Measurements from ENCODE around the gene SLC34A3.
A peak's percentile ranks its signal among the peaks of the same experiment; 100 is the strongest.

SLC34A3 gene

DNA sequence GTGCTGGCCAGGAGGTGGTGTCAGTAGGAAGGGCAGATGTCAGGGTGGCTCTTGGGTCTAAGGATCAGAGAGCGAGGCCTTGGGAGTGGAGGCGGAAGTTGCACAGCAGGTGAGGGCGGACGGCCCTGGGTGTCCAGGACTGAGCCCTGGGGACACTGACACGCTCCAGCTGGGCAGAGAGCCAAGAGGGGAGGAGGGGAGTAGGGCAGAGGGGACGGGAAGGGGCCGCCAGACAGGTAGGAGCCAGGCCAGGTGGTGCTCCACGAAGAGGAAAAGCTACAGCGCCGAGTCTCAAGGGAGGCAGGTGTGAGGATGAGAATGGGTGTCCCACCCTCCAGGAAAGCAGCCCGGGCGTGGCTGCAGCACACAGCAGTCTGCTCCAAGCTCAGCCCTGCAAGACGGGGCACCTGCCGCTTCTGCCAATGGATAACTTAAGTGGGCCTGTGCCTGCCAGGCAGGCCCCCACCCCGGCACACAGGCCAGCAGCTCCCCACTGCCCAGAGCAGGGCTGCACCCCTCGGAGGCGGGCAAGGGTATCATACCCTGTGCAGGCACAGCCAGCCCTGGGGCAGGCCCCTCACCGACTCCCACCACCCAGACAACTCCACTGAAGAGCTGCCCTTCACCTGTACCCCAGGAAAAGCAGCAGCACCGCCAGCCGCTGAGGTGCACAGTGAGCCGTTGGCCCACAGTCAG lies 35.0 kb upstream of the SLC34A3 start:
- no peak for DNase-seq (ENCODE audit: low read depth in 2 of 2)

DNA sequence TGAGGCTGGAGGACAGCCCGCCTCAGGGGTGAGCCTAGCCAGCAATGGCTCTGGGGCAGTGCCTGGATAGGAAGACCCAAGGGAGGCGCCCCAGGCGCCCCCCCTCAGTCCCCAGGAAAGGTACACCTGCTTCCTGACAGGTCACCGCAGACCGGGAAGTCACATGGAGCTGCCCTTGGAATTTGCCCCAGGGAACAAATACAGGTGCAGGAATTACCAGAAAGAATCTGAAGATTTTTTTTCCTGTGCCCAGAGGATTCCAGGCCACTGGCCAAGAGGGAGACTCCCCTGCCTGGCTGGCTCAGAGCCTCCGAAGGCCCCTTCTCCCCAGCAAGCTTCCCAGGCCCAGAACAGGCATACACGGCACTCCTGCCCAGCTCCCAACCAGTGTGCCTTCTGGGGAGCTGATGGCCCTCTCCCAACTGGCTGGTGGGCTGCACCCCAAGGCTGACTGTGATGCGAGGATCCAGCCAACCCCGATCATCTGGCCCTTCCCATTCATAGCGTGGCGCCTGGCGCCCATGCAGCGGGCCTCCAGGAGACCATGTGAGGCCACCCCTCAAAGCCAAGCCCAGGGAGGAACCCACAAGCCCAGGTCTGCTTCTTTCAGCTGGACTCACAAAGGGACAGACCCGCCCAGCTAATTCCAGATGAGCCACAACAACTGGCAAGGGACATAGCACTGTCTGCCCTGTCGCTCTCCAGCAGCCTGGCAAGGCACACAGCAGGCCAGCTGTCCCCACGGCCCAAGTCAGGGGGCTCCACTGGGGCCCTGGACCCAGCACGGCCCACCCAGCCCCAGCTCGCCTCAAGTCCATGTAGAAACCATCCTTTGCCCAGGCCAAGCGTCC lies 32.4 kb upstream of the SLC34A3 start:
- DNase-seq (ENCODE audit: low read depth in 2 of 2): no peak

DNA sequence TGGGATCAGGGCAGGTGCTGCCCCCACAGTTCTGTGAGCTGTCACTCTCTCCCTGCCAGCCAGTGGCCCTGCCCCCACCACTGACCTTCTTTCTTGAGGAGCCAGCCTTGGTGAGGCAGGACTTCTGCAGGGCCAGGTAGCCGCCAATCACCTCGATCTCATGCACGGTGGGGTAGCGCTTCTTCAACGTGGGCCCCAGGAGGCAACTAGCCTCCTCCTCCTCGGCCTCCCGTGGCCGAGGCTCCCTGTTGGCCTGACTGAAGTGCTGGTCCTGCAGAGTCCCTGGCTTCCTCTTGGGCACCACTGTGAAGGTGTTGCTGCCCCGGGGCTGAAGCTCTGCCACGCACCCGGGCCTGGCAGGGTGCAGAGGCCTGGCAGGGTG lies 31.8 kb upstream of the SLC34A3 start:
- DNase-seq (ENCODE audit: low read depth in 2 of 2): no peak

DNA sequence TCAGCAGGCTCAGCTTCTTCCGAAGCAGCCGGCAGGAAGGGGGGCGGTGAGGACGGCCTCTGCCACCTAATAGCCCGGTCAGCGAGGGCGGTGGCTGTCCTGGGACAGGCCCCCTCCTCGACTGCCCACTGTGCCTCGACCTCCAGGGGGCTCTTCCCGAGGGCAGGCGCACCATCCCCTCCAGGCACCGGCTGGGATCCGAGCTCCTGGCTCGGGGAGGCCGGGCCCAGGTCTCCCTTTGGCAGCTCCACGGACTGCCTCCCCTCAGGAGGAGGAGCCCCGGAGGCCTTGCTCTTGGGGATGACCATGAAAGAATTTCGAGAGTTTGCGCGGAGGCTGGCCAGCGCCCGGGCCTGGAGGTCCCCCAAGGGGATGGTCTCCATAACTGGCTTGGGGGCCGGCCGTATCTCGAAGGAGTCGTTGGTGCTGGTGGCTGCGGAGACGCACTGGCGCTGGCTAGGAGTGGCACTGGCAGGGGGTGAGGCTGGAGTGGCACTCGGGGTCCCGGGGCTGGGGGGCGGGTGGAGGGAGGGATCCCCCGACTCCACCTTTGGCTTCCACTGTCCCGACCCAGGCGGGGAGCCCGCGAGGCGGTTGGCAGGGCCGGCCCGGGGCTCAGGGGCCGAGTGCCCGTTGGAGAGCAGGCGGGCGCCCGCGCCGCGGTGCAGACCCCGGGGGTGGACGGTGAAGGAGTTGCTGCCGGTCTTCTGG lies 31.1 kb upstream of the SLC34A3 start:
- DNase-seq (ENCODE audit: low read depth in 2 of 2): no peak

DNA sequence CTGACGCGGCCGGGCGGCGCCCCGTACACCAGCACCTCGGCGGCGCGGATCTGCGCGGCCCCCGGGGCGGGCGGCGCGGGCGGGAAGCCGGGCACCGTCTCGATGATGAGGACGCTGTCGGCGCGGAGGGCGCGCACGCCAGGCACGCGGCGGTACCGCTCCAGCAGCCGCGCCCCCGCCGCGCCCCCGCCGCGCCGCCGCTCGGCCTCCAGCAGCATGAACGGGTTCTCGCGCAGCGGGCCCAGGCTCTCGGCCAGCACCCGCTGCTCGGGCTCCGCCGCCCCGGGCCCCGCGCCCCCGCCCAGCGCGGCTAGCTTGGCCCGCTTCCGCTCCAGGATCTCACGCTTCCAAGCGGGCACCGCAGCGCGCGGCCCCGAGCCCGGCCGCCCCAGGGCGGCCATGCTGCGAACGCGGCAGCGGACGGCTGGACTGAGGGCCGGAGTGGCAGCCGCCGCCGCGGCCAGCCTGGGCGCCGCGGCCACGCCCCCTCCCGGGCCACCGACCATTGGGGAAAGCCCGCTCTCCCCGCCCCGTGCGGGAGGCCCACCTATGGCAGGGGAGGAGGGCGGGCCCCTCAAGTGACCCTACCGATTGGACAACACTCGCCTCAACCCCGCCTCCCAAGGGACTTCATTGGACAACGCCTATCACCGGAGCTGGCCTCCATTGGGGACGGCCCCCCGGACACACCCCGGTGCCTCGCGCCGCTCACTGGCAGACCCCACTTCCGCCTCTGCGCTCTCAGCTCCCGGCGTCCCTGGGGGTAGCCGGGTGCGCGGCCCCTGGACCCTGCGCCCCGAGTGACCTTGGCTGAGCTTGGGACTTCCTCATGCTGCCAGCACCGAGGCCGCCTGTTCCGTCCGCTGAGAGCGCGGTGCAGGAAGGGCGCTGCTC lies 30.1 kb upstream of the SLC34A3 start, which contains the start of gene TPRN:
Gene TPRN, minus strand, starts transcription at position 431 of the 894 bp plus-strand sequence. Its CDS starts 30 bp downstream, at position 401.
- DNase-seq (ENCODE audit: low read depth in 2 of 2): peak; percentile 95 to 96

DNA sequence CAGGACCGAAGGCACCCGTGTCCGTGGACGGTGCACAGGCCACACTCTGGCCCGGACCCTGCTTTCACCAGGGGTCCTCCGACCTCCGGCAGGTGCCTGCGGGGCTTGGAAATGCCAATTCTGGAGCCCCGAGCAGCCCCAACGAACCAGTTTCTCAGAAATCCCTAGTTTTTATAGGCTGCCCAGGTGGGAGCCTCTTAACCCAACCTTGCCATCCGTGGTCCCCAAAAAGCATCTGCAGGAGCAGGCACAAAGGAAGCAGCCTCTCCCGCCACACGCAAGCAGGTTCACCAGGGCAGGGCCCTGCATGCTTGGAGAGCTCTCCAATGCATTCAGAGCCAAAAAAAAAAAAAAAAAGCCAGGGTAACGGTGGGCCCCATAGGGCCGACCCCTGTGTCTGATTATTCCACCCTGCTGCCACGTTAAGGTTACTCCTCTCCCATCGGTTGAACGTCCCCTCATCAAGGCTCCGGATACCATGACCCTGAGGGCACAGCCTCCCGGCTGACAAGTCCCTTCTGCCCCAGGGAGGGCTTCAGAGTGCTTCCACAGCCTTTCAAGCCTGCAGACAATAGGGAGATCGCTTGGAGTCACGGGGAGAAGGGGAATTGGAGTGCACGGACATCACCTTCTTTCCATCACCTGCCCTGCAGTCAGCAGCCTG lies 29.4 kb upstream of the SLC34A3 start:
- DNase-seq (ENCODE audit: low read depth in 2 of 2): no peak

DNA sequence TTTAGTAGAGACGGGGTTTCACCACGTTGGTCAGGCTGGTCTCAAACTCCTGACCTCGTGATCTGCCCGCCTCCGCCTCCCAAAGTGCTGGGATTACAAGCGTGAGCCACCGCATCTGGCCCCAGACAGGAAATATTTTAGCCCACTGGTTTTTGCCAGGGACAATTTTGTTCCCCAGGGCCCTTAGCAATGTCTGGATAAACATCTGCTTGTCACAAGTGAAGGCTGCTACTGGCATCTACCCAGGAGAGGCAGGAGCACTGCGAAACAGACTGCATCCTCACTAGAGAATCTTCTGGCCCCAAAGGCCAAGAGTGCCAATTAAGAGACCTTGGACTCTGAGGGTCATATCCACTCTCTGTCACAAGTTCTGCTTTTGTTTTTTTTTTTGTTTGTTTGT lies 27.7 kb upstream of the SLC34A3 start:
- no peak for DNase-seq (ENCODE audit: low read depth in 2 of 2)

DNA sequence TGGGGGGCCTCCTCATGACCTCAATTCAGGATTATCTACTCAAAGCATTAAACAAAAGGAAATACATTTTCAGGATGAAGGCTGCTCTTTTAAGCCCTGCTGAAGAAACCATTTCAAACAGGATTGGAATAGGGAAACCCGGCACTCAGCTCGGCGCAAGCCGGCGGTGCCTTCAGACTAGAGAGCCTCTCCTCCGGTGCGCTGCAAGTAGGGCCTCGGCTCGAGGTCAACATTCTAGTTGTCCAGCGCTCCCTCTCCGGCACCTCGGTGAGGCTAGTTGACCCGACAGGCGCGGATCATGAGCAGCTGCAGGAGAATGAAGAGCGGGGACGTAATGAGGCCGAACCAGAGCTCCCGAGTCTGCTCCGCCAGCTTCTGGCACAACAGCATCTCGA lies 26.0 kb upstream of the SLC34A3 start:
- no peak for DNase-seq (ENCODE audit: low read depth in 2 of 2)

DNA sequence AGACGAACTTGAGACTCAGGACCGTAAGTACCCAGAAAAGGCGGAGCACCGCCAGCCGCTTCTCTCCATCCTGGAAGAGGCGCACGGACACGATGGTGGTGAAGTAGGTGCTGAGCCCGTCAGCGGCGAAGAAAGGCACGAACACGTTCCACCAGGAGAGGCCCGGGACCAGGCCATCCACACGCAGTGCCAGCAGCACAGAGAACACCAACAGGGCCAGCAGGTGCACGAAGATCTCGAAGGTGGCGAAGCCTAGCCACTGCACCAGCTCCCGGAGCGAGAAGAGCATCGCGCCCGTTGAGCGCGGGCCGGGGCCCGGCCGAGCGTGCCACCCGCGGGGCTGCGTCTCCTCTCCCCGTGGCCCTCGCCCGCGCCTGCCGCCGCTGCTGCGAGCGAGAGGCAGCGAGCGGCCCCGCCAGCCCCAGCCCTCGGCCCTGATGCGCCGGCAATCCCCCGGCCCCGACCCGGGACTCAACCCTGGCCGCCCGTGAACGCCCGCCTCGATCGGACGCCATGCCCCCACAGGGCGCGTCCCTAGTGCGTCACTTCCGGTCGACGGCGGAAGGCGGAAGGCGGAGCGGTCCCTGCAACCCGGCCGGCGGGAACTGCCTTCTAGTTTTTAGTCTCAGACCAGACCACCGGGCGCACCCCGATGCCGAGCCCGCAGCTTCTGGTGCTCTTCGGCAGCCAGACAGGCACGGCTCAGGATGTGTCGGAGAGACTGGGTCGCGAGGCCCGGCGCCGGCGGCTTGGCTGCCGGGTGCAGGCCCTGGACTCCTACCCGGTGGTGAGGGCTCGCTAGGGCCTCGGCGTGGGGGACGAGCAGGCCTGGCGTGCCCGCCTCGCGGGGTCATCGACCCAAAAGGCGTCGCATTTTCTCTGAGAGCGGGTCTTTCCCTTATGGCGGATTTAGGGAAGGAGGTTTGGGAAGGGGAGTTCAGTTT lies 25.3 kb upstream of the SLC34A3 start, which contains the start of the genes NDOR1 and TMEM203:
Gene NDOR1, plus strand, starts transcription at position 575 of the 944 bp plus-strand sequence. Its CDS starts 78 bp downstream, at position 653.
Gene TMEM203, minus strand, starts transcription at position 523 of the 944 bp plus-strand sequence. Its CDS starts 234 bp downstream, at position 289.
- DNase-seq (ENCODE audit: low read depth in 2 of 2): peak; percentile 84 to 93

DNA sequence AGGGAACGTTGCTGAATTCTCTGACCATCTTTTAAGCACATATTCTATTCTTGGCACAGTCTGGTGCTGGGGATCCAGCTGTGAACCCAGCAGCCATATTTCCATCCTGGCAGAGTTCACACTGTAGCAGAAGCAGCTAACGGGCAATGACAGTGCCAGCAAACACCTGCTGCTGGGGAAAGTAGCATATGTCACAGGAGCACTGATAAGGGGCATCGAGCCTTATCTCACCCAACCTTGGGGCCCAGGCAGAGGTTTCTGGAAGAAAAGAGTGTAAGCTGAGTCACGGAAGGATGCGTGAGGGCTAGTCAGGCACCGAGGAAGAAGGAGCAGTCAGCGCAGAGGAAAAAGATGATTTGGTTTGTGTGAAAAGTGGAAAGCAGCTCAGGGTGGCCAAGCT lies 24.1 kb upstream of the SLC34A3 start:
- DNase-seq (ENCODE audit: low read depth in 2 of 2): no peak

DNA sequence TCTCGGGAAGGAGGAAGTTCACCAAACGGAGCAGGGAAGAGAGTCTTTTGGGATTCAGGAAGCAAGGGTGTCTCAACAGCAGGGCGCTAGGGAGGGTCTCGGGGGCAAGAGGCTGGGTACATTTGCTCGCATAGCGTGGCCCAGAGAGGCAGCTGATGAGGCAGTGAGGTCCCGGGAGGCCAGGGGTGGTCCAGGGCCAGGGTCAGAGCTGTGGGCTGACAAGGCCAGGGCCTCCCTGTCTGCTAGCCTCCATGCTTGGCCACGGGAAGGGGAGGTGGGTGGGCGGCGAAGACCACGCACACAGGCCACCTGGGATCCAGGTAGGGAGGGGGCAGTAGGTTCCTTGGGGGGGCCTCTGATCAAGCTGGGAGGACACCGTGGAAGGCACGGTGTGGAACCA lies 19.2 kb upstream of the SLC34A3 start:
- DNase-seq (ENCODE audit: low read depth in 2 of 2): no peak

DNA sequence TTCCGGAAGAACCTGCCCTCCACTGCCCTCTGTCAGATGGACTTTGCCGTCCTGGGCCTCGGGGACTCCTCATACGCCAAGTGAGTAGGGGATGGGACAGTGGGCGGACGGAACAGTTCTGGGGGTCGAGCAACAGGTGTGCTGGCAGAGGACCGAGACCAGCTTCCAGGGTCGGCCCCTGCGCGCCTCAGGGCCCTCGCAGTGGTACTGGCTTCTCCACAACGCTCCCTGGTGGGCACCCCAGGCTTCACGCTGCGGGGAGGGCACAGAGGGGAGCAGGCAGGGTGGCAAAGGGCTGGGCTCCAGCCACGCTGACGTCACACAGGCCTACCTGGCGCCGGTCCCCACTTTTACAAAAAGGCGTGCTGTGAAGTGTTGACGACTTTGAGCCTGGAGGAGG lies 18.2 kb upstream of the SLC34A3 start:
- DNase-seq (ENCODE audit: low read depth in 2 of 2): no peak

DNA sequence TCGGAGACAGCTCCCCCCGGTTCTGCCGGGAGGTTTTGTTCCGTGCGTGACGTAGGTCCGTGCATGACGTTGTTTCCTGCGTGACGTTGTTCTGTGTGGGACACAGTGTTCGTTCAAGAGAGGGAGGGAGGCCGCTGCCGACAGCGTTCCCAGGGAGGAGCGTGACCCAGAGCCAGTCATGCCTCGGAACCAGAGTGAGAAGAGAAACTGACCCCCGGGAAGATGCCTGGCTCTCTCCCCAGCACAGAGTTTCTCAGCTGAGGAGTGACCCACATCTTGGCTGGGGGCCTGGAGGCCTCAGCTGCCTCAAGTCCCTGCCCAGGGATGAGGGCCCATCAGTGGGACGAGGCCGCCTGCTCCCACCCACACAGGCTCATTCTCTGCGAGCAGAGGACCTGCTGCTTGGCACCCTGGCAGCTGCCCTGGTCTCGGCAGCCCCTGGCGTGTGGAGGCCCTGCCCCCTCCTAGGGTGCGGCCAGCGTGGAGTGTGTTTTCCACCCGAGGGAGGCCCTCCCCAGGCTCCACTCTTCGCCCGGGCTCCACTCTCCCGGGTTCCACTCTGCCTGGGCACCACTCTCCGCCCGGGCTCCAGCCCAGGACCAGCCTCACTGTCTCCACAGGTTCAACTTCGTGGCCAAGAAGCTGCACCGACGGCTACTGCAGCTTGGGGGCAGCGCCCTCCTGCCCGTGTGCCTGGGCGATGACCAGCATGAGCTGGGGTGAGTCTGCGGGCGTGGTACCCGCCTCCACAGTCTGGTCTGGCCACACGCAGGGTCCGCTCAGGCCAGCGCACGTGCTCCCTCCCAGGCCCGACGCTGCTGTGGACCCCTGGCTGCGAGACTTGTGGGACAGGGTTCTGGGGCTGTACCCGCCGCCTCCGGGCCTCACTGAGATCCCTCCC lies 17.3 kb upstream of the SLC34A3 start:
- no peak for DNase-seq (ENCODE audit: low read depth in 2 of 2)

DNA sequence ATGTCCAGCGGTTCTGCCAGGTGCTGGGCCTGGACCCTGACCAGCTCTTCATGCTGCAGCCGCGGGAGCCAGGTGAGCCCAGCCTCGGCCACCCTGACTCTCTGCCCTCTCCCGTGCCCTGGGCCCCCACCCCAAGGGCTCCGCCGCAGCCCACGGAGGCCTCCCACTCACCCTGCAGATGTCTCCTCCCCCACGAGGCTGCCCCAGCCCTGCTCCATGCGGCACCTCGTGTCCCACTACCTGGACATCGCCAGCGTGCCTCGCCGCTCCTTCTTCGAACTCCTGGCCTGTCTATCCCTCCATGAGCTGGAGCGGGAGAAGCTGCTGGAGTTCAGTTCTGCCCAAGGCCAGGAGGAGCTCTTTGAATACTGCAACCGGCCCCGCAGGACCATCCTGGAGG lies 16.1 kb upstream of the SLC34A3 start:
- no peak for DNase-seq (ENCODE audit: low read depth in 2 of 2)

DNA sequence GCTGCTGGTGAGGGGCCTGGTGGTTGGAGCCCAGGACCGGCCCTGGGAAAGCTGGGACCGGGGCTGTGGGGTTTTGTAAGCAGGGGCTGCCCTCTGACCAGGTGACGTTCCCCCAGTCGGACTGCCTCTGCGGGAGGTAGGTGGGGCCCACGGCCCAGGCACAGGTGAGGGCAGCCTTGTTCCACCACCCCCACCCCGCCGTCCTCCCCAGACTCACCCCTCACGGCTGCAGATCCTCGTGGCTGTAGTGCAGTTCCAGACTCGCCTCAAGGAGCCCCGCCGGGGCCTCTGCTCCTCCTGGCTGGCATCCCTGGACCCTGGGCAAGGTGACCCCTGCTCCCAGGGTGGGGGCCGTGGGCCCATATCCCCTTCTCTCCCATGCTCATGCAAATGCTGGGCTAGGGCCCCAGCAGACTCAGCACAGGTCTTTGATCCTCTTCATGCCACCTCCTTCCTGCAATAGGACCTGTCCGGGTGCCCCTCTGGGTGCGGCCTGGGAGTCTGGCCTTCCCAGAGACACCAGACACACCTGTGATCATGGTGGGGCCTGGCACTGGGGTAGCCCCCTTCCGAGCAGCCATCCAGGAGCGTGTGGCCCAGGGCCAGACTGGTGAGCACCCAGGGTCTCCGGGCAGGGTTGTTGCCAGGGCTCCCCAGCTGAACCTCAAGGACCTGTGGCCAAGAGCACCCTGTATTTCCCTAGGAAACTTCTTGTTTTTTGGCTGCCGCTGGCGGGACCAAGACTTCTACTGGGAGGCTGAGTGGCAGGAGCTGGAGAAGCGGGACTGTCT lies 15.3 kb upstream of the SLC34A3 start:
- DNase-seq (ENCODE audit: low read depth in 2 of 2): no peak

DNA sequence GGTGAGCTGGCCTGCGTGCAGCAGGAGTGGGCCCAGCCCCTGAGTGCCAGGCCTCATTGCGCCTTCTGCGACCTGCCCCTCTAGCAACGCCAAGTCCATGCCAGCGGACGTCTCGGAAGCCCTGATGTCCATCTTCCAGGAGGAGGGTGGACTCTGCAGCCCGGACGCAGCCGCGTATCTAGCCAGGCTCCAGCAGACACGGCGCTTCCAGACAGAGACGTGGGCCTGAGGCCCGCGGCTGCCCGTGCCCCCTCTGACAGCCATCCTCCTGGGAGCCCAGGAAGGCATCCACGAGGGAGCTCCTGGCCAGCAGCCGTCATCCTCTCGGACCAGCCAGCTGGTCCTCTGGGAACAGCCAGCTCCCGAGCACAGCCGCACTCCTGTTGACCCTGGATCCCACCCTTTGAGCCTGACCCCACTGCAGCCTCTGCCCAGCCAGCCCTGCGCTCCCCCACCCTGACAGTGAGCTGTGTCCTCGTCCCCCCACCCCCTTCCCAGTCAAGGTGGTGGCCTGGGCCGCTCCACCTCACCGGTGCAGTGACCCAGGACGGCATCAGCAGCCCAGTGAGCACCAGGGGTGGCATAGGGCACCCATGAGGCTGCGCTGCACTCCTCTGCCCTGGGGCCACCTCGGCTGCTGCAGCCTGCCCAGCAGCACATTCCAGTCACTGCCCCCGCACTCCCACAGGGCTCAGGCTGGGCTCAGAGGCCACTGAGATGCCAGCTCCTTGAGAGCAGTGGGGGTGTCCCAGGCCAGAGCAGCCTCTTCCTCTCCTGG lies 14.3 kb upstream of the SLC34A3 start:
- no peak for DNase-seq (ENCODE audit: low read depth in 2 of 2)

All from stimulated activated CD4-positive, alpha-beta T cell treated with anti-CD3 and anti-CD28 coated beads, Interleukin-1b, Interleukin-23, amount 100 ng/mL, for 4 hours (primary cell).